ENCODE results near the gene CACNA2D3.

The CACNA2D3 gene

DNA sequence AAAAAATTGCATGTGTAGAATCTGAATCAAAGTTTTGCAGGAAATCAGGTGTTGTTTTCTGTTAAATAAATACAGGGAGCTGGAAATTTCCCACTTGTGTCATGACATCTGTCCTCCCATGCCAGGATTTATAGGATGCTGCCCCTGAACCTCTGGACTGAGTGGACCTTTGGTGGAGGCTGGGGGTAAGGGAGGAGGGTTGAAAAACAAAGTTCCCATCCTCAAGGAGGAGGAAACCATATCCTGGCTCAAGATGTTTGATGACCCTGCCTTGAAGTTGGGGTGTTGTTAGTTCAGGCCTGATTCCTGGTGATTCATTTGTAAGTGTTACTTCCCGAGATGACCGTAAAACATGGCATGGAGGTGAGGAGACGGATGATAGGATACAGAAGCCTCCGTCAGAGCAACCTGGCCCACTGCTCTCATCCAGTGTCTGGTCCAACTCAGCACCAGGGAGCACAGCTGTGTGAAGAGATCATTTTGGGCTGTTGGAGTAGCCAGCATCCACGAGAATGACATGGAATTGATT lies 223.6 kb downstream of the CACNA2D3 start:
- no peak for DNase-seq

DNA sequence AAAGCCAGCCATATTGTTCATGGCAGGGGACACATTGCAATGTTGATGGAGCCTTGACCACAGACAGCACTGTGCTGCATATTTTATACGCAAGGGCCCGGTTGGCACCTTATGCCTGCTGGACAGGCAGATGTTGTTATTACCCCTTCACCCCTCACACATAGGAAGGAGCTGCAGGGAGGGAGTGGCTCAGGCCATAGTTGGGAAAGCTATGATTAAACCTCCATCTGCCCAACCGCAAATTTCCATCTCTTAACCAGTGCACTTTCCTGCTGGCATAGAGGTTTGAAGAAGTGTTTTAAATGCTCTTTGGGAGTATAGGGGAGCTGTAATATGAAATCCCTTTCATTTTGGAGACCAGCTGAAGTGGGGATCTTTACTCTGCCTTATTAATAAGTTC lies 224.7 kb downstream of the CACNA2D3 start:
- DNase-seq: no peak

DNA sequence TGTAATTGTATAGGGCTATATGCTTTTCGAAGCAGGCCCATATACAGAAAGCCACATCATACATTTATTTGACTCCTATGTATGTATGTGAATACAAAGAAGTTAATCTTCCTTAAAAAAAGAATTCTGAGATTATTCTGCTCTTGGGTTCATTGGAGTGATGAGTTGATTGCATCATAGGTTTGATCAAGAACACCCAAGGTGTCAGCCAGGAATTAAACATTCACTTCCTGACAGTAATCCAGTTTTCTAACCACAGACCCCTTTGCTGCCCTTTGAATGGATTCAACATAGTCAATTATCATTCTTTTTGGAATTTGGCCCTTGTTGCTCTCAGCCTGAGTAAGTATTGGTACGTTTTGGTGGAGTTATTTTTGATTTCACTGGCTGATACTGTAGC lies 225.6 kb downstream of the CACNA2D3 start:
- DNase-seq: no peak

DNA sequence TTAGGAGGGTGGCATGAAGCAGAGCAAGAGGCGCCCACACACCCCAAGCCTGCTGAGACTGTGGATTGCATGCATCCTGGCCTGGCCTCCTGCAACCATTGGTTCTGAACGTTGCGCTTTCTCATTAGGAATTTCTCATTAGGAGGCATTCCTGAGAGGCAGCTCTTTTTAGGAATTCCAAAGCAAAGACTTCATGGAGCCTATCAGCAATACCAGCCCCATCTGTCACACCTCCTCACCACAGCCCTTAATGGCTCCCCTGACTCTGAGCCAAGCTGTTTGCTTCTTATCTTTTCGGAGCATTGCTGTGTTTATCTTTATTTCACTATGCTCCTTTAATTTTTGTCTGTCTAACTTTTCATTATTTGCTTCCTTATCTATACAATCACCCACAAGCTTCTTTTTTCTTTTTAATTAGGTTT lies 226.9 kb downstream of the CACNA2D3 start:
- DNase-seq: no peak

DNA sequence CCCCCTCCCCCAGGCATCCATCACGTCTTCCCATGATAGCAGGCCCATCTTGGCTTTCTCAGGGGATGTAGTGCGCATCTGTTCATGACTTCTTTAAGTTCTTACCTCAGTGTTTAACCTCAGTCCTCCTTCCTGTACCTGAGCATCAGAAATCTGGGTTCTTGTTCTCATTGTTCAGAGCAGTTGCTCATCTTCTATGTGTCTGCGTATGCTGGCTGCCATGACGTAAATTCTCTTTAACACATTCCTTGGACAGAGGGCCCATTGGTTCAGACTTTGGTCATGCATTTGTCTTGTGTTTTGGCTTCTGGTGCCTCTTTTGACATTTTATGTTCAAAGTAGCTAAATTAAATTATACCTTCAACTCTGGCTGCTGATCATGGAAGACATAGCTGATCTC lies 227.3 kb downstream of the CACNA2D3 start:
- no peak for DNase-seq

DNA sequence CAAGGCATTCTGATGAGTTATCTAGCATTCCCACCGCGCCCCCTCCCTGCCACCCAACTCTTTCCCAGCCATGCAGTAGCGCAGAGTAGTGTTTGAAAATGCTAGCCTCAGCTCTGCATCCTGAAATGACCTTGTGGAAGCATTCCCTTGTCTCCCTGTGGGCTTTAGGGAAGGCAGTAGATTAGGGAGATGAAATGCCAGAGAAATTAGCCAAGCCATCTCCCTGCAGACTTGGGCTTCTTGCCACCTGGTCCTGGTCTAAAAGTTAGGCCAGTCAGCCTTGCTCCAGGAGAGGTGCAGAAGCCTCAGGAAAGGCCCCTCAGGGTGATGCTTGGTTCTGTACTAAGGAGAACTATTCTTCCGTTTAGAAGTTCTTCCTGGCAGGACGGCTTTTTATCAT lies 231.2 kb downstream of the CACNA2D3 start:
- DNase-seq: no peak

DNA sequence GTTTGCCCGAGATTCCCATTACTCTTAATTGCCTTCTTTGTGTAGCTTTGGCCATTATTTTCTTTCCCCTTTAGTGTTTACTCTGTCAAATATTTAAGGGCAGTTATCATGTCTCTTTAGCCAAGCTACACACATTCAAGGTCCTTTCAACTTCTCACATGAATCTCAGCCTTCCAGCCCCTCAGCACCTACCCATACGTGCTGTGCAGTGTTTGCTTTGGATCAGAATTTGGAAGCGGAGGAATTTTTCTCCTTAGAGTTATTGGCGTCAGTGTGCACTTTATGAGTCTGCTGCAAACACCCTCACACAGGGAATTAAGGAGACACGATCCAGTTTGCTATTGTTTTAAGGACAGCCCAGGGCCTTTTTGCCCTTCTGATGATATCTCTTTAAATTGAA lies 231.6 kb downstream of the CACNA2D3 start:
- no peak for DNase-seq

DNA sequence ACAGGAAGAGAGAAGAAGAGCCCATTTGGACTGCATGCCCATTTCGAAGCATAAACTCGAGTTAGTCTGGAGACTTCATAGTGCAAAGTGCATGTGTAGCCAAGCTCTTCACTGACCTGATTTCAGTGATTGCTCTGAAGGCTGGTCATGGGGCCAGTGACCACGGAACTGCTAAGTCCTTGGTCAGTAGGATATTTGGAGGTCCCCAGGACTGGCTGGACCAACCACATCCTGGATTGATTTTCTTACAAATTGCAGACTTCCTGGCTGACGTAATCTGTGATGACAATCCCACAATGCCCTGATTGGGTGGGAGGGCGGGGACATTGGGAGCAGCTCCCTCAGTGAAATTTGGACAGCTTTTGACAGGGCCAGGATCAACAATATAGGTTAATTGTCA lies 233.4 kb downstream of the CACNA2D3 start:
- DNase-seq: no peak

DNA sequence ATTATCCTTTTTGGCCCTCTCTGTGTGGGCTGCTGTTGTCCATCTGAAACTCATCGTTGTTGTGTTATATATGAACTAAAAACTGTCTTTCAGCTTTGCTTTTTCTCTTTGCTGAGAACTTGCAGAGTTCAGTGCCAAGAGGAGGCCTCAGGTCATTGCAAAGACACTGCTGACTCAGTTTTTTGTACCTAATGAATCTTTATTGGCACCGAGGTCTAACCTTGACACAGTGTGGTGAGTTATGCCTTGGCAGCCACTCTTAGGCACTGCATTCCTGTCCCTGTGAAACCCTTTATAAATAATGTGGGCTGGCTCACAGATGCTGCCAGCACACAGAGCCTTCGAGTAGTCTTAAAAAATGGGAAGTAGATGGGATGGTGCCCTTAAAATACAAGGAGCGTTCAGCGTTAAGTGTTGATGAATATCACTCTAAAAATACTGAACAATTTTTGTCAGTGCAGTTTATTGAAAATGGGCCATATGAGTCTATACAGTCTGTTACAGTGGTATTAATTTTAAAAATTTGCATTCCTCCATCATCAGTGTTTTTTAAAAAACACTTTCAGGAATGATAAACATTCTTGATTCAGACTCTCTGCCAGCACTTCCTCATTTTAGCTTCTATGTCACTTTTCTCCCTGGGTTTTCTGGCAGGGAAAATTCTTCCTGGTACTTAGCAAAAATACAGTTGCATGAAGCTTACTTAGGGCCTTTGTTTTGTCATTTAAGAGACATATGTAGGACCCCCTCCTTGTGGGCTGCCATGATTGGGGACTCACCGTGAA lies 234.1 kb downstream of the CACNA2D3 start:
- DNase-seq: no peak

DNA sequence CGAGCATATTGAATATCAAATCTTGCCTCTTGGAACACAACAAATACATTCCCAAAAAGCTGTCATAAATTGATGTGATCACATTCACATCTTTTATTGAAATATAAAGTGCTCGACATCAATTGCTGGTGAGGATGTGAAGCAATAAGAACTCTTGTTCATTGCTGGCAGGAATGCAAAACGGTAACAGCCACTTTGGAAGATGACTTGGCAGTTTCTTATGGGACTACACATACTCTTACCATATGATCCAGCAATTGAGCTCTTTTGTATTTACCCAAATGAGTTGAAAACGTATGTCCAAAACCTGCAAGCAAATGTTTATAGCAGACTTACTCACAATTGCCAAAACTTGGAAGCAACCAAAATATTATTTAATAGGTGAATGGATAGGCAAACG lies 234.9 kb downstream of the CACNA2D3 start:
- DNase-seq: no peak

DNA sequence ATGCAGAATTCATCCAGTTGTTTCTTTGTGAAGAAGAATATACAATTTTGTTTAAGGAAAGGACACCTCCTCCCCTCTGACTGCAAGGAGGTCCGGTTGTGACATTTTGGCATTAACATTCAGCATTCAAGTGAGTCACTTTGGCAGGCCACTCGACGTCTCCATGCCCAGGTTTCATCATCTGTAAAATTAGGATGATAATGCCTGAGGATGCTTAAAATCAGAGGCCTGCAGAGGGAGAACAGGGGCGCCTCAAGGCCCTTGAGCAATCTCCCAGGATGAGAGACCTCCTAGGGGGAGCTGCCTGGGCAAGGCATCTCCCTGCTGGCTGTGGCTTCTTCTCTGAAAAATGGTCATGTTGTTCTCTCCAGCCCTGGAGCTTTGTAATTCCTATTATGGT lies 236.0 kb downstream of the CACNA2D3 start:
- DNase-seq: no peak

DNA sequence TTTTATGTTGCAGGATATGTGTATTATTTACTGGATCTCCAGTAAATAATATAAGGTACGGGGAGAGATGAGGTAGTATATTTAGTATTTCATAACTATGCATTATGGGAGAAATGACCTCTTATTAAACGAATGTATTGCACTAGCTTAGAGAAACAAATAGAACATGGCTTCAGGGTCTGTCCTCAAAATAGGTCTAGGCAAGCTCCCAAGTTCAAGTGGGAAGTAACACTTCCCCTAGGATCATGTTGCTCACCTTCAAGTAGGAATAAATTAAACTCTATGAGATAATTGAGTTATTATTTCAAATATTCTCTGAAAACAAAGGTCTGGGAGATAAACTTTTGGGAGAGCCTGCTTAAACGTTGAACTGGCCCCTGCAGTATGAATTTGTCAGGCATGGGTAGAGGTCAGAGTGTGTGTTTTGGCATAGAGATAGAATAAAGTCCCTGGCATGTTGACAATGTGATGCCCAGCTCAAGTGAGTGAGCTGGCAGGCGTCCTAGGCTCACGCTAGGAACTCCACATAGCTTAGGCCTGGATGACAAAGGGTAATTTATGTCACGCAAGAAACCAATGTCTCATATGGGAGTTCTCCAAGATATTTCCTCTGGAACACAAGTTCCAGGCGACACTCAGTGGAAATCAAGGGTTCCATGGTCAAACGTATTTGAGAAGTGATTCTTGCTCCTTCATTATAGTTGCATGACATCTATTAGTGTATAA lies 236.8 kb downstream of the CACNA2D3 start:
- no peak for DNase-seq

DNA sequence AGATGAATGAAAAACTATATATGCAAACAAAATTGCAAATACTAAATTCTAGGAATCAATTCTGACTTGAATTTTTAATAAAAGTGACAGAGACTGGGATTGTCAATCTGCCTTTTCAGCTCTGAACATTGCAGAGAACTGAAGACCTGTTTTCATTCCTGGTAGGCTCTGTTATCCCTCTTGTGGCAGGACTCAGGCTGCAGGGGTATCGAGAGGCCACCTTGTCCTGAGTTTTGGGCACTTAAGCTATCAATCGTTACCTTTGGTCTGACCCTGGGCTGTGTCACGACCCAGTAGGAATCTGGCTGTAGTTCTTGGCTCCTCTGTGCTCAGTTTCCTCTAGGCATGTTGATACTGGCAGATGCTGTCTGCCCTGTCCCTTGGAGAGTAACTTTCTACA lies 238.0 kb downstream of the CACNA2D3 start:
- no peak for DNase-seq

DNA sequence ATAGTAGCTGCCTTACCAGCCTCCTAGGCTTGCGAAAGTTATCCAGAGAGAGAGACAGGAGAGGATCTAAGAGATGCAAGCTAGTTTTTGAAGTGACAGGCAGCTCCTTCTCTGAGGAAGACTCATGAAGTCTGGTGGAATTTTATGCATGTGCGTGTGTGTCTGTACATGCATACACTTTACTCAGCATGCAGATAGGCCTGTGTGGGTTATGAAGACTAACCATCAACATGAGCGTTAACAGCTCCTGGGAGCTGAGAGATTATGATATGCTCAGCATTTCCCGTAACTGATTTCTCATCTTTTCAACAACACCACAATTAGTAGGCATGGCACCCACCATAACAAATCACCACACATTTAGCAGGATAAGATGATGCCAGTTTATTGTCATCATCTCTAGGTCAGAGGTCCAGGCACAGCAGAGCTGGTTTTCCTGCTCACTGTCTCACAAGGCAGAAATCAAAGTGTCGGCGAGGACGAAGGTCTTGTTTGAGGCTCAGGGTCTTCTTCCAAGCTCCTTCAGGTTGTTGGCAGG lies 239.5 kb downstream of the CACNA2D3 start:
- DNase-seq: no peak

DNA sequence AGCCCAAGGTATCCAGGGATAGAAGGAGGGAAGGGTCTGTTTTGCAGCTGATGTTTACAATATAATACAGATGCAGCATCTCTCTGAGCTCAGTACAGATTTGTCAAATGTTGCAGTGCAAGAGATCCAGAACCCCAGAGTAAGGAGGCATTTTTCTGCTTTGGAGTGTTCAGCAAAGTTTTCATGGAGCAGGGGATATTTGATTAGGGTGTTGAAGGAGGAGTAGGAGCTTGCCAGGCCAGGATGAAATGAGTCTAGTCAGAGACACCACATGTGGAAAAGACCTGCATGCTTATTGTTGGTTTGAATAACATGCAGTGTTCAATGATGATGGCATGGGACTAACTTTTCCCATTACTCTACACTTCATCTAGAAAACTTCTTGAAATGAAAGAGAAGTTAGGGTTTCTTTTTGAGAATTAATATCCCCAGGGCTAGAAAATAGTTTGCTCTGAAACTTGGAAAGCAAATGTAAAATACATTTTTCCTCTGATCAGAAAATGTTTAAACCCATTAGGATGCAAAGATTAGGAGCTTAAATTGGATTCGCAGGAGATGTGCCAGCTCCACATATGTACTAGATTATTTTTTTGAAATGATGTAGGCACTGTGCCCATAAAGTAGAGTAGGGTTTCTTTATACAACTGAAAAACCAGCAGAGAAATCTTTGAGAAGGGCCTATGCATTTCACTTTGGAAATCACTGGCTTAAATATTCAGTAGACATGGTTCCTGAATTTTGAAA lies 243.8 kb downstream of the CACNA2D3 start:
- DNase-seq: no peak

DNA sequence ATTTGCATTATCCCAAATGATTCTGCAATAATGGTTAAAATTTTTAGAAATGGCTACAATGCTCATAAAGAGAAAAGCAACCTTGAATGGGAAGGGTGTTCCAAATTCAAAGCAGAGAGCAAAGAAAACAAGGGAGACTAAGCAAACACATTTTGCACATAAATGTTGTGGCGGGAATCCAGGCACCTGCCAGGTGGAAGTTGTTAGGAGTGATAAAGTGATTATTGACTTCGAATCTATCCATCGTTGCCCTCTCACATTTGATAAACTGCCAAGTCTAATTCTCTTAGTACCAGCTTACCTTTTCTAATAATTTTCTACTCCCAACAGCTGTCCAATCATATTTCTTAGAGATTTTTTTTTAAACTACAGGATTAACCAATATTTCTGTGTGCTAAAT lies 244.5 kb downstream of the CACNA2D3 start:
- no peak for DNase-seq

DNA sequence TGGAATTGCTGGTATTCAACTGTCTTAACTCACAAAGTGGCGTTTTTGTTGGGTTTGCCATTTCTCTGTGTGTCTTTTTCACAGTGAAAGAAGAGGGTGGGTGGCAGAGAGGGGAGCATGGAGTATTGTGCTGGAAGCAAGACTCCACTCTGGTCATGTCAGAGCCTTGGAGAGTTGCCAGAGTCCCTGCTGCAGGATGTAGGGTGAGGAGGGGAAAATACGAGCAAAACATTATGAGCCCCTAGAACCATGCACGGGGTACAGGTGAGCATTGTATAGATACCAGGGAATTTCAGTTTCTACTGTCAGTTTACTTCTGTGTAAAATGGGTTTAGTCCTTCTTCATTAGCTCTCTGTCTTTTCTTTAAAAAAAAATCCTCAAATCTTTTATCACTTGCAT lies 249.9 kb downstream of the CACNA2D3 start:
- DNase-seq: no peak

DNA sequence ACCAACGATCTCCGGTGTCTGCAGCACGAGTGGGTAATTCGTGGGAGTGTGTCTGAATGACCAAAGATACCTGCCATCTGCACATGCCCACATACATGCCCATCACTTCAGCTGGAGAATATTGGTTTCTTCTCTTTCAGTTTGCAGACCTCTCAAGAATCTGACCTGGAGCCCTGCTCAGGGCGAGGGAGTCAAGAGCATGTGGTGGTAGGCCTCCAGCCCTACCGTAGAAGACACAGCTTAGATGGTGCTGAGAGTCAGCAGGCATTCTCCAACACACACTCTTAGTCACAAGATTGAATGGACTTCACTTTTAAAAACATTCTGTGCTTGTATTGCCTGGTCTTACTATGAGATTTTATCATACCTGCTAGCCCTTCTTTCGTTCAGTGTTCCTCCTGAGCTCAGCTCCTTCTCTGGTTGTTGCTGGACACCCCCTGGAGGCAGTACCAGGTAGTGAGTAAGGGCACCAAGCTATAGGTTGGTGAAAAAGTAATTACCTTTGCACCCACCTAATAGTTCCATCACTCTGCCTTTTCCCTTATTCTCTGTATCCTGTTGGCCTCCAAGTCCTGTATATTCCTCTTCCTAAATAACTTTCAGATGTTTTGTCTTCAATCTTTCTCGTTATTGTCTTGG lies 252.0 kb downstream of the CACNA2D3 start:
- DNase-seq: no peak

DNA sequence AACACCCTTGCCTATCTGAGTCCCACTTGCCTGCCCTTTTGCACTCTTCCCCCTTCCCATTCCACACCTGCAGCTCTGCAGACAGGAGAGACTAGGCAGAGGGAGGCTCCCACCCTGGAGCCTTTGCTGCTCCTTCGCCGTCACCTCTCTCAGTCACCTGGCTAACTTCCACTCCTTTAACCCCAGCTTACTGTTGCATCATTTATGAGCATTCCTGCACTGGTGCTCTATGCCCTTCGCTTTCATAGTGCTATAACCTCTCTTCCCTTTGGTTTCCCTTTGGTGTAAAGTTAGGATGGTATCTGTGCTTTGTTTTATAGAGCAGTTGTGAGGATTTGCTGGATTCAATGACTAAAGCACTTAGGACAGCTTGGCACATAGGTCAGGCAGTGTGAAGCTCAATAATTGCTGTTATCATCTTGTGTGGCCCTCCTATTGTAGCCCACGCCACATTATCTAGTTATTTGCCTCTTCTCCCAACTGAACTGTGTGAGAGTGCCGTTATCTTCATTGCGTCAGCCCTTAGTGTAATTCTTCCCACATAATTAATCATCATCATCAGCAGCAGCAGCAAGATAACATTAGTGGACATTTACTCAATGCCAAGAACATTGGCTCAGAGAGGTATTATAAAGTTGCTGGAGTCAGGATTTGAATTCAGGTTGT lies 253.9 kb downstream of the CACNA2D3 start:
- no peak for DNase-seq

DNA sequence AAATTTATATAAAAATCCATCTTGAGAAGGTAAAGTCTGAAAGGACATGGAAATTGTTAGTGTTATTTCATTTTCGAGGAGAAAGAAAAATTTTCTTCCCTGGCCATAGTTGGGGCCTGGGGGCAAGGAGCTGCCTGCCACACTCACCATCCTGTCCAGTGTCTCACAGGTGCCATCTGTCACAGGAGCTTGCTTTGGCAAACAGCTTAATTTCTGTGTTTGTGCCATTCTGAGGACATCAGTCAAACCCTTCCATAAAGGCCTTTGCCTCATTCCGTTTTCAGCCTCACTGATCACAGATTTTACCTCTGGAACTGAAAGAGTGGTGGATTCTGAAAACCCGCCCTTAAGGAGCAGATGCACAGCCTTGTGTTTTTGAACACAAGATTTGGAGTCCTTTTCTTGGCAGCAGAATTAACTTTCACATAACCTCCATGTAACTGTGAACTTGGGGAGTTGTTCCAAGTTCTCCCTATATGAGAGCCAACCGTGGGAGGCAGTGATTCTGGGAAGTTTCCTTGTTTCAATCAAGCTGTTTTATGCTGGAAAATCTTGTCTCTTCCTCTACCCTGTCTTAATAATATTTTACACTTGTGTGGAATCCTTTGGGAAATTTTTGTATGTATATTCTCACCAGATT lies 254.7 kb downstream of the CACNA2D3 start:
- no peak for DNase-seq

DNA sequence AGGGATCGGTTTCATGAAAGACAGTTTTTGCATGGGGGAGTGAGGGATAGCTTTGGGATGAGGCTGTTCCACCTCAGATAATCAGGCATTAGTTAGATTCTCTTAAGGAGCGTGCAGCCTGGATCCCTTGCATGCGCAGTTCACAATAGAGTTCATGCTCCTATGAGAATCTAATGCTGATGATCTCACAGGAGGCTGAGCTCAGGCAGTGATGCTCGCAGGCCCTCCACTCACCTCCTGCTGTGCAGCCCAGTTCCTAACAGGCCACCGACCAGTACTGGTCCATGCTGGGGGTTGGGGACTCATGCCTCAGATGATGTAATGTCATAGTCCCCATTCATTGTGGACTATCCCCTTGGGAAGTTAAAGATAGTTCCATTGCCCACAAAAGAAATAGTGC lies 255.8 kb downstream of the CACNA2D3 start:
- no peak for DNase-seq

DNA sequence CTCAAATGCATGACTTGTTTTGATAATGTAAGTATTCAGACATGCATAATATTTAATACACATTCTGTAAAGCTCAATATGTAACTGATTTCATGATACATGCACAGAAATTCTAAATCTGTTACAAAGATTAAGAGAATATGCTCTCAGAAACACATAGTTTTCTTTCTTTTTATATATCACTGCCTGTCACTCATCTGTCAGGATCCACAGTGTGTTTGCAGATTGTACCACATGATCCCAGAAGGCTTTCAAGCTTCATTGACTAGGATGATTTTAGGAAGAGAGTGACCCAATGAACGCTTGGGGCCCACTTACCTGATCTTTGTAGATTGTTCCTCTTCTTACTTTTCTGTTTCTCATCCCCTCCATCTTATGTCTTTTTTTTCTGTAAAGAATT lies 261.9 kb downstream of the CACNA2D3 start:
- DNase-seq: no peak
